ENCODE results near the gene SRRM4. TPM values are rescaled to one million over a fixed set of nuclear protein-coding genes. Genes with fewer than 3 reads are reported as not detected.
A peak's percentile ranks its signal among the peaks of the same experiment; 100 is the strongest.

SRRM4 gene
- total RNA-seq, 3 donors from 2014 or later, result 0.32 TPM; not detected in 2

- Histone ChIP-seq H3K4me3 (no peak overlapping the region), H3K4me1 (ENCODE audit: low read depth) (no peaks in the 10 kb centered on the region), H3K9me3 (no peaks in the 10 kb centered on the region), H3K36me3 (ENCODE audit: low read depth) (no peaks in the 10 kb centered on the region)
- peak; percentile 83 for TF ChIP-seq CTCF (IDR thresholded peaks at IDR 0.05)
- ATAC-seq (peak; percentile 37), DNase-seq (peak in 1 of 3 donors; percentile 44)
- intact Hi-C loops (cut with DNase I, micrococcal nuclease), result no loop called here
Measured at GRCh38 chr12:119115296-119115905, 134.1 kb downstream of the SRRM4 start.

- Histone ChIP-seq H3K9me3 (no peaks in the 10 kb centered on the region), H3K36me3 (ENCODE audit: low read depth) (no peaks in the 10 kb centered on the region), H3K4me3 (no peak overlapping the region), H3K4me1 (ENCODE audit: low read depth) (no peaks in the 10 kb centered on the region)
- DNase-seq (no peak), ATAC-seq (no peak)
- no peak for TF ChIP-seq CTCF (IDR thresholded peaks at IDR 0.05)
- intact Hi-C loops (cut with DNase I, micrococcal nuclease), result no loop called here
Measured at GRCh38 chr12:119117936-119118335, 136.6 kb downstream of the SRRM4 start.

- H3K9me3 ChIP-seq, result no peaks in the 10 kb centered on the region
- TF ChIP-seq CTCF (IDR thresholded peaks at IDR 0.05), result no peak
- H3K4me1 ChIP-seq (ENCODE audit: low read depth), result no peaks in the 10 kb centered on the region
- intact Hi-C loops (cut with DNase I, micrococcal nuclease), result no loop called here
- ATAC-seq (no peak), DNase-seq (no peak)
- no peak overlapping the region for H3K4me3 ChIP-seq
- H3K36me3 ChIP-seq (ENCODE audit: low read depth), result no peaks in the 10 kb centered on the region
Measured at GRCh38 chr12:119118625-119119024, 137.3 kb downstream of the SRRM4 start.

- ATAC-seq (no peak), DNase-seq (no peak)
- no peaks in the 10 kb centered on the region for H3K4me1 ChIP-seq (ENCODE audit: low read depth)
- no peak for TF ChIP-seq CTCF (IDR thresholded peaks at IDR 0.05)
- intact Hi-C loops (cut with DNase I, micrococcal nuclease), result no loop called here
- H3K36me3 ChIP-seq (ENCODE audit: low read depth), result no peaks in the 10 kb centered on the region
- H3K4me3 ChIP-seq, result no peak overlapping the region
- H3K9me3 ChIP-seq, result no peaks in the 10 kb centered on the region
Measured at GRCh38 chr12:119122047-119122446, 140.7 kb downstream of the SRRM4 start.

GRCh38 chr12:119122751-119123150 lies 141.4 kb downstream of the SRRM4 start:
- no peak for ATAC-seq
- no peaks in the 10 kb centered on the region for H3K36me3 ChIP-seq (ENCODE audit: low read depth)
- DNase-seq, result no peak
- no peak overlapping the region for H3K4me3 ChIP-seq
- no peaks in the 10 kb centered on the region for H3K9me3 ChIP-seq
- no peaks in the 10 kb centered on the region for H3K4me1 ChIP-seq (ENCODE audit: low read depth)
- intact Hi-C loops (cut with DNase I, micrococcal nuclease), result no loop called here
- no peak for TF ChIP-seq CTCF (IDR thresholded peaks at IDR 0.05)

GRCh38 chr12:119128527-119128926 lies 147.2 kb downstream of the SRRM4 start:
- no peak overlapping the region for H3K4me3 ChIP-seq
- no peak for TF ChIP-seq CTCF (IDR thresholded peaks at IDR 0.05)
- DNase-seq, result no peak
- no peaks in the 10 kb centered on the region for H3K36me3 ChIP-seq (ENCODE audit: low read depth)
- H3K4me1 ChIP-seq (ENCODE audit: low read depth), result no peaks in the 10 kb centered on the region
- intact Hi-C loops (cut with DNase I, micrococcal nuclease), result no loop called here
- ATAC-seq, result no peak
- H3K9me3 ChIP-seq, result no peaks in the 10 kb centered on the region
